K562 treated with DMSO at 1 percent for 4 hours (cell line): Measurements from ENCODE around the gene NOLC1. TPM values are rescaled to one million over a fixed set of nuclear protein-coding genes. Genes with fewer than 3 reads are reported as not detected.

Experiments
- total RNA-seq: library from RNA; unstranded; fragments of 300-600 nt; gene quantifications from 2 replicates; pipeline ENCODE4 v1.2.3, GENCODE V29; 2022; ENCODE audit not compliant: insufficient read depth

The NOLC1 gene
- 43.9 and 52.6 TPM in 2 replicates for total RNA-seq

DNA sequence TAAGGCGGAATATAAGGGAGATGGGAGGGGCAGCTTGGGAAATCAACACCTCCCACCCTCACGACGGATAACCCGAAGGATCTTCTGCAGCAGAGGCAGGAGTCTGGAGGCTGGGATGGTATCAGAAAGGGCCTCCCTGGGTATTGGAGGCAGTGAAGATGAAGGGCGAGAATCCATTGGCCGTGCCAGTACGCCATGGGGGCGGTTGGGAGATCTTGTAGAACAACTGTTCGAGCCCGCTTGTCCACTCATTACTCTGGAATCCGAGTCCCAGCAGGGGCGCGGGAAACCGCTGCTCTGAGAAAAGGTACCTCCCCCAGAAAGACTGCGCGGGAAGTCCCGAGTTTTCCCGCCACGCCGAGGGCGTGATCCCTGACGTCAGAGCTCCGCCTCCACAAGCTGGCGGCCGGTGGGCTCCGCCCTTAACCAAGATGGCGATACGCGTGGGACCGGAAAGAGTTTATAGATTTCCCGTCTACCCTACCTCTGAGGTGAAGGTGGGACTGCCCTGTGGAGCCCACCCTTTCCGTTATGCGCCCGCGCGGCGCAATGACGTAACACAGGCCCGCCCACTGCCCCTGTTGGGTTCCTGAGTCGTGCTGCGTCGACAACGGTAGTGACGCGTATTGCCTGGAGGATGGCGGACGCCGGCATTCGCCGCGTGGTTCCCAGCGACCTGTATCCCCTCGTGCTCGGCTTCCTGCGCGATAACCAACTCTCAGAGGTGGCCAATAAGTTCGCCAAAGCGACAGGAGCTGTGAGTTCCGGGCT, at the start of gene NOLC1:
TSS of gene NOLC1 (plus strand) at position 616 of the 771 bp plus-strand sequence. CDS start at position 638, 22 bp downstream.

DNA sequence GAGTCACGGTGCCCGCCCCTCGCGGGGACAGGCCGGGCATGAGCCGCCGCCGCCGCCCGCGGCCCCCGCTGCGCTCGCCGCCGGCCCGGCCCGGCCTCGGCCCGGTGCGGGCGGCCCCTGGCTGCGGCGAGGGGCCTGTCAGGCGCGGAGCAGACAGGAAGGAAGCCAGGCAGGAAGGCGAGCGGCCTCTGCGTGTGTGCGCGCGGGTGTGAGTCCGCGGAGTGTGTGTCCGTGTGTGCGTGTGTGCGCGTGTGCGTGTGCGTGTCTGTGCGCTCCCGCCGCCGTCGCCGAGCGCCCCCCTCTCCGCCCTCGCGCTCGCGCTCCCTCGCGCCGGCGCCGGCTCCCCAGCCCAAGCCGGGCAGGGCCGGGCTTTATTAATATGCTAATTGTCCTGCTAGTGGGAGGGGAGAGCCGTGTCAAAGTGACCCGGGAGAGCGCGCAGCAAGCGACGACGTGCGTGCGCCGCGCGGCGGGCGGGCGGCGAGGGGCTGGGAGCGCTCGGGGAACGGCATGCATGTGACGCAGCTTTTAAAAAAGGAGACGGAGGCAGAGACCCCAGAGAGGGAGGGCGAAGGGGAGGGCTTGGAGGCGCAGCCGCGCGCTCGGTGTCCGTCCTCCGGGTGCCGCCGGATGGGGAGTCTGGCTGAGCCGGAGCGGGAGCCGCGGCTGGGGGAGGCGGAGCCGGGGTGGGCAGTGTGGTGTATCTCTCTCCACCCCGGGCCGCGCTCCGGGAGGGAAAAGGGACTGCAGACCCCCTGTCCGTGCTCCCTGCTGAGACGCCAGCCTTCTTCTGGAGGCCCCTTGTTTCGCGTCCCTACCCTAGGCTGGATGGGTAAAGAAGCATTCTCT, 31.8 kb upstream of the NOLC1 start, which contains the start of gene LDB1:
TSS of gene LDB1 (minus strand) at position 227 of the 849 bp plus-strand sequence. CDS start 258 bp downstream, outside the sequence.

DNA sequence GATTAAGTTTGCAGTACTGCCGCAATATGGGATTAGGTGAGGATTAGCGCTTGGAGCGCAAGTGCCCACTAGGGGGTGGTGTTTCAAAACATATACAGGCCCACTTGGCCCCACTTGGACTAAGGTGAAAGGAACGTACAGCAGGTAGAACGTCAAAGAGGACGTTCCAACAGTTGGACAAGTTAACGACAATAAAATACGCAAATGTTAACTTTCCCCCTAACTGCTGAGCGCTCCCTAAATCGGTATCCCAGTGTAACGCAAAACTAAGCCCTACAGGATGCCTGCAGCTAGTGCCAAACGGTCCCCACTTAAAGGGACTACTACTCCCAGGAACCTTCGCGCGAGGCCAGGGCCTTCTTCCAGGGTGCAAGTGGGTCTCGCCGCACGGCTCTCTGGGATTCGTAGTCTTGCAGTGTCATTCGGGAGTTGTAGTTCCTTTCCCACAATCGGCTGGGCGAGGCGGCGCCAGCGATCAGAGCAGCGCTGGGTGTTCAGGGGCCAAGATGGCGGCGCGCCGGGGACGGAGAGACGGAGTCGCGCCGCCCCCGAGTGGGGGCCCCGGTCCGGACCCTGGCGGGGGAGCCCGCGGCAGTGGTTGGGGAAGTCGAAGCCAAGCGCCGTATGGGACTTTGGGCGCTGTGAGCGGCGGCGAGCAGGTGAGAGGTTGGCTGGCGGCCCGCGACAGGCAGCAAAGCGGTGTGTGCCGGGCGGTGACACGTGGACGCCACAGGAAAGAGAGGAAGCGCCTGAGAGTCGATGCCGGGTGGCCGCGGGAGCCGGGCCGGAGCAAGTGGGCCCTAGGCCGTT, 19.4 kb upstream of the NOLC1 start, which contains the start of gene PPRC1:
TSS of gene PPRC1 (plus strand) at position 478 of the 810 bp plus-strand sequence. CDS start at position 507, 29 bp downstream.

Other genes with a start within 250 kb of the NOLC1 start
- gene ARMH3, start 96.2 kb upstream of the NOLC1 start, total RNA-seq: not detected in 2 replicates
- gene HPS6, start 87.0 kb upstream of the NOLC1 start, total RNA-seq: 6.1 and 7.8 TPM in 2 replicates
- gene LDB1, start 32.0 kb upstream of the NOLC1 start, total RNA-seq: 45.9 and 72.4 TPM in 2 replicates
- 7.0 and 8.3 TPM in 2 replicates for gene PPRC1, start 19.3 kb upstream of the NOLC1 start, total RNA-seq
- not detected in 2 replicates for gene ELOVL3, start 73.9 kb downstream of the NOLC1 start, total RNA-seq
- not detected in 2 replicates for gene PITX3, start 89.1 kb downstream of the NOLC1 start, total RNA-seq
- gene GBF1, start 93.1 kb downstream of the NOLC1 start, total RNA-seq: 31.9 and 38.3 TPM in 2 replicates
- 29.1 and 31.6 TPM in 2 replicates for gene NFKB2, start 243.3 kb downstream of the NOLC1 start, total RNA-seq